Colonic mucosa (tissue), 4 donors: ENCODE measurements around the gene GATA2. TPM values are rescaled to one million over a fixed set of nuclear protein-coding genes. Genes with fewer than 3 reads are reported as not detected.

ENCODE experiments used
- DNase-seq: peaks from one replicate; pipeline ENCODE4 v3.0.0-alpha.2; 2020
- H3K27ac ChIP-seq: fragments of 200-600 bp; one replicate; pipeline ENCODE4 v1.8.0; 2021
- H3K27me3 ChIP-seq: fragments of 200-600 bp; one replicate; pipeline ENCODE4 v1.8.0; 2021
- H3K36me3 ChIP-seq: fragments of 200-600 bp; one replicate; pipeline ENCODE4 v1.8.0; 2021
- H3K4me1 ChIP-seq: fragments of 200-600 bp; one replicate; pipeline ENCODE4 v1.8.0; 2021; ENCODE audit warnings: mild to moderate bottlenecking
- H3K4me3 ChIP-seq: fragments of 200-600 bp; one replicate; pipeline ENCODE4 v1.8.0; 2021
- H3K9ac ChIP-seq, 2 donors: one replicate each; pipeline ENCODE4 v1.7.0; 2013; ENCODE audit warnings: control low read depth in 2 of 2, low read depth in 2 of 2, low read length in 2 of 2
- H3K9me3 ChIP-seq: fragments of 200-600 bp; one replicate; pipeline ENCODE4 v1.8.0; 2021
- intact Hi-C: fragments of 100-400 bp; cut with DNase I; formaldehyde crosslinking; loops from one replicate; pipeline ENCODE4 v1.14.1; 2022
- total RNA-seq, 2 donors: library from RNA; stranded (reverse); fragmentation: NEBNext Ultra II Directional in 1 of 2; extraction: Animal tissue kit (Norgen Biotek cat#: 25700) in 1 of 2; gene quantifications; one replicate each; pipeline ENCODE4 v1.2.1, GENCODE V29; 2021
- TF ChIP-seq, protein P1 (sequence below): fragments of 200-600 bp; IDR thresholded peaks from one replicate; pipeline ENCODE4 v1.8.0; 2022; ENCODE audit warnings: antibody characterized with exemption, mild to moderate bottlenecking
- donor health status: healthy.
- donor health status: DM: no; HTN: no; CAD: no.
- donor health status: DM: no; HTN: no; CAD: no.

Gene GATA2
- total RNA-seq, 2 donors from 2014 or later: 5.8 to 8.1 TPM

DNA sequence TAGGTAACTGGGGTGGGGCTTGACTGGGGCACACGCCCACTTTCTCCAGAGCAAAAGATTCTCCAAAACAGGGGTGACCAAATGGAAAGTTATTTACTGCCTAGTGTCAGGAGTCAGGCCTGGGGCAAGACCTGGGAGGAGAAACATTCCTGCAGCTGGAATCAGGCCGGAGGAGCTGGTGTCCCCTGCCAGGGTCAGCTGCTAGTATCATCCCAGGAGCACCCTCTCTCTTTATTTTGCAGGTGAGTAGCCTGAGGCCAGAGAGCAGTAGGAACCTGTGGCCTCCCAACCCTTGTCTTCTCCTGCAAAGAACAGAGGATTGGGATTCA is 59.2 kb downstream of the GATA2 start:
- Histone ChIP-seq H3K27me3 (peaks cover 24% of the 10 kb centered on the region), H3K9me3 (no peaks in the 10 kb centered on the region), H3K9ac (no peak overlapping the region), H3K36me3 (no peaks in the 10 kb centered on the region), H3K4me3 (no peak overlapping the region), H3K4me1 (no peaks in the 10 kb centered on the region), H3K27ac (no peak overlapping the region)
- intact Hi-C loops: no loop called here
- TF ChIP-seq, protein P1, sequence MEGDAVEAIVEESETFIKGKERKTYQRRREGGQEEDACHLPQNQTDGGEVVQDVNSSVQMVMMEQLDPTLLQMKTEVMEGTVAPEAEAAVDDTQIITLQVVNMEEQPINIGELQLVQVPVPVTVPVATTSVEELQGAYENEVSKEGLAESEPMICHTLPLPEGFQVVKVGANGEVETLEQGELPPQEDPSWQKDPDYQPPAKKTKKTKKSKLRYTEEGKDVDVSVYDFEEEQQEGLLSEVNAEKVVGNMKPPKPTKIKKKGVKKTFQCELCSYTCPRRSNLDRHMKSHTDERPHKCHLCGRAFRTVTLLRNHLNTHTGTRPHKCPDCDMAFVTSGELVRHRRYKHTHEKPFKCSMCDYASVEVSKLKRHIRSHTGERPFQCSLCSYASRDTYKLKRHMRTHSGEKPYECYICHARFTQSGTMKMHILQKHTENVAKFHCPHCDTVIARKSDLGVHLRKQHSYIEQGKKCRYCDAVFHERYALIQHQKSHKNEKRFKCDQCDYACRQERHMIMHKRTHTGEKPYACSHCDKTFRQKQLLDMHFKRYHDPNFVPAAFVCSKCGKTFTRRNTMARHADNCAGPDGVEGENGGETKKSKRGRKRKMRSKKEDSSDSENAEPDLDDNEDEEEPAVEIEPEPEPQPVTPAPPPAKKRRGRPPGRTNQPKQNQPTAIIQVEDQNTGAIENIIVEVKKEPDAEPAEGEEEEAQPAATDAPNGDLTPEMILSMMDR: no peak
- no peak for DNase-seq

DNA sequence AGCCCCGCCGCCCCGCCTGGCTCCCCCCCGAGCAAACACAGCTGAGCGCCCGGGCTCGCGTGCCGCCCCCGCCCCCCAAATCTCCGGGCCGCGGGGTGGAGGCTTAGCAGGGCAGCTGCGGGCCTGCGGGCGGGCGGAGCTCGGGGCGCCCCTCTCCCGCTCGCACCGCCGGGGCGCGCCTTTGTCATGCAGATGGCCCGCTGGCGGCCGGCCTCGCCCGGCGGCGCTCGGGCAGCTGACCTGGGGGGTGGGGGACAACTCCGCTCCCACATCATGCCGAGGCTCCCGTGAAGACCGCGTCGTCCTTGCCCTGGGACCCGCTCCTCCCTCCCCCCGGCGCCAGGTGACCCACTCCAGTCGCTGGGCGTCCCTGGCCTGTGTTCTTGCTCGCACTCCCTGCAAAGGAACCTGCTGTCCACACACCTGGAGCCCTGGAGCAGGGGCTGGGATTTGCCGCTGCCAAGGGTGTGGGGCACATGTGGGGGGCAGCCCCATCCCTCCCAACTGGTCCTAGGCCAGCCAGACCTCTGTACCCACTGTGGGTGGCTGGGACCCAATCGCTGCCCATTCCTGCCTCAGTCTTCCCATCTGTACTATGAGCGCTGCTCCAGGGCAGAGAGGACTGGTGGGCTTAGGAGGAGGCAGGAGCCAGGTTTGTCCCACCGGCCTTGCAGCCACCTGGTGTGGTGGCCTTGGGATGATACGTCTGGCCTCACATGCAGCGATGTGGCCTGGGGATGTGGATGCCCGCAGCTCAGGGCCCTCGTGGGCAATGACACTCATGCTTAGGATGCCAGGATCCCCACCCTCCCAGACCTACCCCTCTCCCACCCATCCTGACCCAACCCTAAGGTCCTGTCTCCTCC is 59.8 kb downstream of the GATA2 start:
- TF ChIP-seq, protein P1: no peak
- no peaks in the 10 kb centered on the region for H3K9me3 ChIP-seq
- intact Hi-C loops: no loop called here
- H3K9ac ChIP-seq: no peak overlapping the region
- H3K27me3 ChIP-seq: peaks cover 22% of the 10 kb centered on the region
- H3K4me3 ChIP-seq: peak overlapping the region; percentile 11
- H3K36me3 ChIP-seq: no peaks in the 10 kb centered on the region
- no peaks in the 10 kb centered on the region for H3K4me1 ChIP-seq
- no peak overlapping the region for H3K27ac ChIP-seq
- DNase-seq: no peak

DNA sequence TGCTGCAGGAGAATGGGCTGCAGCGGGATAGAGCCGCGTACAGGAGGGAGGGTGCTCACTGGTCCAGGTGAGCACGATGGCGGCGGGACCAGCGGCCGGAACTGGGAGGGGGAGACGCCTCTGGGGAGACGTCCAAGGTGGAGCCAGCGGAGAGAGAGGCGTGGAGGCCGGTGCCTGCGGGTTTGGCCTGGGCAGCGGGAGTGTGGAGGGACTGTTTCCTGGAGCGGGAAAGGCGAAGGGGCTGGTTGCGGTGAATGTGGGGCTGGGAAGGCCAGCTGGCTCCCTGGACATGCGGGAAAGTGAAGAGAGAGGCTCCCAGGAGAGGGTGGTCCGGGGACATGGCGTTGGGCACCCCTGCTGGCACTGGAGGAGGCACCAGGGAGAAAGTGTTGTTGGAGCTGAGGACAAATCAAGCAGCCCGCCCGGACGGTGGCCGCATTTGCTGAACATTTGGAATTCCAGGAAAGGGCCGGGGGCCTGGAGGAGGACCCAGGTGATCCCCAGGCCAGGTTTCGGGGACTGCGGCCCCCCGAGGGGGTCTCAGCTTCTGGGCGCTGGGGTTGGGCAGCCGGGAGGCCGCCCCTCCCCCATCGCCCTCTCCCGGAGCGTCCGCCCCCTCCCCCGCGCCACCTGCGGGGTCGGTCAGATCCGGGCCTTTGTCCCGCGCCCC is 60.6 kb downstream of the GATA2 start:
- Histone ChIP-seq H3K36me3 (no peaks in the 10 kb centered on the region), H3K4me1 (no peaks in the 10 kb centered on the region), H3K4me3 (peak overlapping the region; percentile 11), H3K9ac (no peak overlapping the region), H3K27me3 (peaks cover 20% of the 10 kb centered on the region), H3K27ac (no peak overlapping the region), H3K9me3 (no peaks in the 10 kb centered on the region)
- intact Hi-C loops: no loop called here
- DNase-seq: no peak
- TF ChIP-seq, protein P1: no peak

DNA sequence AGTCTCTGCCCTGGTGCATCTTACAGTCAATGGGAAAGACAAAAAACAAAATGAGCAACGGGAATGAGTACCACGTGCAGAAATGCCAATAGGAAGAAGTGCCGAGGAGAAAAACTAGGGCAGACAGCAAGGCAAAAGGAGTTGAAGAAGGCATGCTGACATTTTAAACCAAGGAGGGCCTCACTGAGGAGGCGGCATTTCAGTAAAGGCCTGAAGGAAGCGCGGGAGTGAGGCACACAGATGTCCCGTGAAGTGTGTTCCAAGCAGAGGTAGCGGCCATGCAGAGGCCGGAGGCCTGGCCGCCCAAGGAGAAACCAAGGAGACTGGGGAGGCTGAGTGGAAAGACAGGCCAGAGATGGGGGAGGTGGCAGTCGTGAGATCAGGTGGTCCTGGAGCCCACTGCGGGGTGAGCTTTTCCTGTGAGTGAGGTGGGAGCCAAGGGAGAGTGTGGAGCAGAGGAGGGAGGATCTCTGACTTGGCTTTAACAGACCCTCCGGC is 61.1 kb downstream of the GATA2 start:
- H3K36me3 ChIP-seq: no peaks in the 10 kb centered on the region
- no peaks in the 10 kb centered on the region for H3K4me1 ChIP-seq
- TF ChIP-seq, protein P1: no peak
- intact Hi-C loops: no loop called here
- H3K27ac ChIP-seq: no peak overlapping the region
- no peaks in the 10 kb centered on the region for H3K9me3 ChIP-seq
- peaks cover 20% of the 10 kb centered on the region for H3K27me3 ChIP-seq
- H3K4me3 ChIP-seq: no peak overlapping the region
- no peak for DNase-seq
- no peak overlapping the region for H3K9ac ChIP-seq

DNA sequence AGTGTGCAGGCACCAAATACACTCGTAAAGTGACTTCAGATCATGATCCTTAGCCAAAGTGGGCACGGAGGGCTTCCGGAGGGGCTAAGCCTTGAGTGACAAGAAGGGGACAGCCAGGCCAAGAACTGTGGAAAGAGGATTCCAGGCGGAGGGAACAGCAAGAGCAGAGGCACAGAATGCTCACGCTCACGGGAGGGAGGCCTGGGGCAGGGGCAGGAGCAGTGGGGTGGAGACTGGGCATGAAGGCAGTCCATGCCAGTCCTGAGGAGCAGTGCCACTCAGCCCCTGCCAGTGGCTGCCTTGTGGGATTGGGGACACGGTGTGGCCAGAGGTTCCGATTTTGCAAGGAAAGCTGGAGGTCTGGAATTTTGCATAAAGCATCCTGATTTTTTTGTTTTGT is 62.3 kb downstream of the GATA2 start:
- no peaks in the 10 kb centered on the region for H3K9me3 ChIP-seq
- intact Hi-C loops: no loop called here
- no peak overlapping the region for H3K9ac ChIP-seq
- H3K36me3 ChIP-seq: no peaks in the 10 kb centered on the region
- TF ChIP-seq, protein P1: no peak
- no peak overlapping the region for H3K4me3 ChIP-seq
- DNase-seq: no peak
- H3K27ac ChIP-seq: no peak overlapping the region
- peaks cover 3% of the 10 kb centered on the region for H3K4me1 ChIP-seq
- H3K27me3 ChIP-seq: peaks cover 20% of the 10 kb centered on the region
